MM.1S (cell line): Measurements from ENCODE around the gene ISLR.

Source experiments
- CTCF ChIP-seq: fragments of 300-600 bp; sonication (generic); IDR thresholded peaks from 2 replicates; pipeline ENCODE4 v1.5.1; 2016; ENCODE audit warnings: antibody characterized with exemption, low read length, mixed read lengths
- EZH2 ChIP-seq: fragments of 300-600 bp; sonication (generic); optimal IDR thresholded peaks from 2 replicates; pipeline ENCODE3; 2017; ENCODE audit warnings: low read depth, mild to moderate bottlenecking, antibody characterized with exemption, low read length, mixed read lengths
- EZH2phosphoT487 ChIP-seq: fragments of 300-600 bp; sonication (generic); IDR thresholded peaks from 2 replicates; pipeline ENCODE4 v1.6.1; 2018; ENCODE audit warnings: antibody characterized with exemption, low read length

- TF ChIP-seq CTCF (no peak), EZH2phosphoT487 (no peak), EZH2 (no peak)
Observed at GRCh38 chr15:74194572-74195559, 21.4 kb downstream of the ISLR start.
